H1 (cell line): Measurements from ENCODE around the gene MXD4.

Source experiments
- BCL11A ChIP-seq, 2 experiments: IDR thresholded peaks; one replicate each; pipeline ENCODE4 v1.6.1; 2011; ENCODE audit warnings: low read depth in 2 of 2, low read length in 2 of 2, mild to moderate bottlenecking in 2 of 2
- CHD7 ChIP-seq: fragments of 300-600 bp; sonication (generic); IDR thresholded peaks from 2 replicates; pipeline ENCODE4 v1.7.1; 2012; ENCODE audit warnings: low read length, moderate library complexity, mild to moderate bottlenecking, inconsistent platforms; ENCODE audit not compliant: insufficient replicate concordance
- CTCF ChIP-seq, 3 experiments: IDR thresholded peaks; 1 replicate in 2 of 3; 2 replicates in 1 of 3; pipeline versions ENCODE4 v1.5.1 to v1.6.1; 2011; ENCODE audit warnings: low read length in 3 of 3, mild to moderate bottlenecking in 3 of 3, inconsistent platforms in 2 of 3, low read depth in 1 of 3, moderate library complexity in 1 of 3; ENCODE audit not compliant: insufficient read depth in 1 of 3; ENCODE audit errors: control extremely low read depth in 1 of 3
- EP300 ChIP-seq, 2 experiments: IDR thresholded peaks; 1 replicate in 1 of 2; 2 replicates in 1 of 2; pipeline ENCODE4 v1.6.1; 2011 to 2012; ENCODE audit warnings: low read depth in 2 of 2, low read length in 2 of 2, mild to moderate bottlenecking in 2 of 2, borderline replicate concordance in 1 of 2, inconsistent platforms in 1 of 2, moderate library complexity in 1 of 2
- EZH2 ChIP-seq: fragments of 200-600 bp; sonication (generic); IDR thresholded peaks from 2 replicates; pipeline ENCODE4 v1.7.1; 2012; ENCODE audit warnings: low read depth, mild to moderate bottlenecking, moderate library complexity, low read length, inconsistent platforms; ENCODE audit not compliant: severe bottlenecking
- HDAC2 ChIP-seq, 2 experiments: fragments of 300-600 bp in 1 of 2; sonication (generic) in 1 of 2; IDR thresholded peaks; 2 replicates each; pipeline ENCODE4 v1.6.1; 2011 to 2012; ENCODE audit warnings: low read depth in 2 of 2, low read length in 2 of 2, mild to moderate bottlenecking in 2 of 2, moderate library complexity in 2 of 2, borderline replicate concordance in 1 of 2, inconsistent platforms in 1 of 2
- MAX ChIP-seq: IDR thresholded peaks from 2 replicates; pipeline ENCODE4 v1.6.1; 2012; ENCODE audit warnings: inconsistent platforms
- POLR2A ChIP-seq, 2 experiments: IDR thresholded peaks; 1 replicate in 1 of 2; 2 replicates in 1 of 2; pipeline ENCODE4 v1.6.1; 2011; ENCODE audit warnings: low read depth in 2 of 2, low read length in 2 of 2, mild to moderate bottlenecking in 2 of 2; ENCODE audit errors: control extremely low read depth in 1 of 2
- POLR2AphosphoS5 ChIP-seq: IDR thresholded peaks from 2 replicates; pipeline ENCODE4 v1.6.1; 2011; ENCODE audit warnings: low read depth, low read length
- TEAD4 ChIP-seq: IDR thresholded peaks from 2 replicates; pipeline ENCODE4 v1.6.1; 2012; ENCODE audit warnings: low read depth, low read length, inconsistent platforms, mixed read lengths
- YY1 ChIP-seq: IDR thresholded peaks from 2 replicates; pipeline ENCODE4 v1.6.1; 2011; ENCODE audit warnings: low read depth, mild to moderate bottlenecking, low read length
- ZNF274 ChIP-seq: IDR thresholded peaks from 2 replicates; pipeline ENCODE4 v1.7.0; 2012; ENCODE audit warnings: low read length, borderline replicate concordance; ENCODE audit errors: extremely low read depth

- TF ChIP-seq EP300 (IDR thresholded peaks at IDR 0.05; ENCODE audit: borderline replicate concordance in 1 of 2, low read depth in 2 of 2, low read length in 2 of 2) (no peak), CTCF (IDR thresholded peaks at IDR 0.05; ENCODE audit: control extremely low read depth in 1 of 3, insufficient read depth in 1 of 3, low read depth in 1 of 3, low read length in 3 of 3) (no peak), MAX (no peak), BCL11A (IDR thresholded peaks at IDR 0.05; ENCODE audit: low read depth in 2 of 2, low read length in 2 of 2) (no peak), ZNF274 (no peak), TEAD4 (no peak), POLR2AphosphoS5 (no peak), CHD7 (no peak), EZH2 (no peak), HDAC2 (IDR thresholded peaks at IDR 0.05; ENCODE audit: borderline replicate concordance in 1 of 2, low read depth in 2 of 2, low read length in 2 of 2) (no peak), YY1 (no peak), POLR2A (IDR thresholded peaks at IDR 0.05; ENCODE audit: control extremely low read depth in 1 of 2, low read depth in 2 of 2, low read length in 2 of 2) (no peak)
These were observed 44.2 kb downstream of the MXD4 start for GRCh38 chr4:2217726-2218125.
